HL-60 (cell line): Measurements from ENCODE around the gene ACVR1B.

ENCODE experiments used
- CTCF ChIP-seq: IDR thresholded peaks from one replicate; pipeline ENCODE4 v1.5.1; 2011; ENCODE audit warnings: low read length, control low read depth, inconsistent platforms; ENCODE audit not compliant: insufficient read depth
- GABPA ChIP-seq: IDR thresholded peaks from 2 replicates; pipeline ENCODE4 v1.6.1; 2012; ENCODE audit warnings: low read depth
- POLR2AphosphoS5 ChIP-seq: IDR thresholded peaks from 2 replicates; pipeline ENCODE4 v1.6.1; 2012; ENCODE audit warnings: low read depth
- REST ChIP-seq: IDR thresholded peaks from 2 replicates; pipeline ENCODE4 v1.6.1; 2012; ENCODE audit warnings: low read depth; ENCODE audit not compliant: insufficient replicate concordance
- SPI1 ChIP-seq: IDR thresholded peaks from 2 replicates; pipeline ENCODE4 v1.6.1; 2012; ENCODE audit warnings: low read depth, mild to moderate bottlenecking, borderline replicate concordance

- no peak for TF ChIP-seq CTCF
- no peak for TF ChIP-seq GABPA
- TF ChIP-seq REST: no peak
- TF ChIP-seq POLR2AphosphoS5: no peak
- no peak for TF ChIP-seq SPI1
These were observed 60.2 kb downstream of the ACVR1B start for GRCh38 chr12:52011602-52012214.
